ENCODE results near the gene CERS2.

CERS2 gene, protein sequence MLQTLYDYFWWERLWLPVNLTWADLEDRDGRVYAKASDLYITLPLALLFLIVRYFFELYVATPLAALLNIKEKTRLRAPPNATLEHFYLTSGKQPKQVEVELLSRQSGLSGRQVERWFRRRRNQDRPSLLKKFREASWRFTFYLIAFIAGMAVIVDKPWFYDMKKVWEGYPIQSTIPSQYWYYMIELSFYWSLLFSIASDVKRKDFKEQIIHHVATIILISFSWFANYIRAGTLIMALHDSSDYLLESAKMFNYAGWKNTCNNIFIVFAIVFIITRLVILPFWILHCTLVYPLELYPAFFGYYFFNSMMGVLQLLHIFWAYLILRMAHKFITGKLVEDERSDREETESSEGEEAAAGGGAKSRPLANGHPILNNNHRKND

GRCh38 chr1:150974580-150975478 lies at the start of gene CERS2:
Gene CERS2 (minus strand): TSS chr1:150974835. CDS start chr1:150969090, 5,745 bp downstream.
- TF ChIP-seq, protein P1, sequence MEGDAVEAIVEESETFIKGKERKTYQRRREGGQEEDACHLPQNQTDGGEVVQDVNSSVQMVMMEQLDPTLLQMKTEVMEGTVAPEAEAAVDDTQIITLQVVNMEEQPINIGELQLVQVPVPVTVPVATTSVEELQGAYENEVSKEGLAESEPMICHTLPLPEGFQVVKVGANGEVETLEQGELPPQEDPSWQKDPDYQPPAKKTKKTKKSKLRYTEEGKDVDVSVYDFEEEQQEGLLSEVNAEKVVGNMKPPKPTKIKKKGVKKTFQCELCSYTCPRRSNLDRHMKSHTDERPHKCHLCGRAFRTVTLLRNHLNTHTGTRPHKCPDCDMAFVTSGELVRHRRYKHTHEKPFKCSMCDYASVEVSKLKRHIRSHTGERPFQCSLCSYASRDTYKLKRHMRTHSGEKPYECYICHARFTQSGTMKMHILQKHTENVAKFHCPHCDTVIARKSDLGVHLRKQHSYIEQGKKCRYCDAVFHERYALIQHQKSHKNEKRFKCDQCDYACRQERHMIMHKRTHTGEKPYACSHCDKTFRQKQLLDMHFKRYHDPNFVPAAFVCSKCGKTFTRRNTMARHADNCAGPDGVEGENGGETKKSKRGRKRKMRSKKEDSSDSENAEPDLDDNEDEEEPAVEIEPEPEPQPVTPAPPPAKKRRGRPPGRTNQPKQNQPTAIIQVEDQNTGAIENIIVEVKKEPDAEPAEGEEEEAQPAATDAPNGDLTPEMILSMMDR (IDR thresholded peaks at IDR 0.05; ENCODE audit: extremely low read depth, missing control alignments) = no peak
- DNase-seq (ENCODE audit: low spot score) = peak; percentile 92

GRCh38 chr1:151013518-151013917 lies 38.9 kb upstream of the CERS2 start:
- TF ChIP-seq, protein P1 (IDR thresholded peaks at IDR 0.05; ENCODE audit: extremely low read depth, missing control alignments) = no peak
- DNase-seq (ENCODE audit: low spot score) = no peak

- no peak for DNase-seq (ENCODE audit: low spot score)
- TF ChIP-seq, protein P1 (IDR thresholded peaks at IDR 0.05; ENCODE audit: extremely low read depth, missing control alignments) = no peak
These were observed 38.2 kb upstream of the CERS2 start for GRCh38 chr1:151012684-151013471.

DNA sequence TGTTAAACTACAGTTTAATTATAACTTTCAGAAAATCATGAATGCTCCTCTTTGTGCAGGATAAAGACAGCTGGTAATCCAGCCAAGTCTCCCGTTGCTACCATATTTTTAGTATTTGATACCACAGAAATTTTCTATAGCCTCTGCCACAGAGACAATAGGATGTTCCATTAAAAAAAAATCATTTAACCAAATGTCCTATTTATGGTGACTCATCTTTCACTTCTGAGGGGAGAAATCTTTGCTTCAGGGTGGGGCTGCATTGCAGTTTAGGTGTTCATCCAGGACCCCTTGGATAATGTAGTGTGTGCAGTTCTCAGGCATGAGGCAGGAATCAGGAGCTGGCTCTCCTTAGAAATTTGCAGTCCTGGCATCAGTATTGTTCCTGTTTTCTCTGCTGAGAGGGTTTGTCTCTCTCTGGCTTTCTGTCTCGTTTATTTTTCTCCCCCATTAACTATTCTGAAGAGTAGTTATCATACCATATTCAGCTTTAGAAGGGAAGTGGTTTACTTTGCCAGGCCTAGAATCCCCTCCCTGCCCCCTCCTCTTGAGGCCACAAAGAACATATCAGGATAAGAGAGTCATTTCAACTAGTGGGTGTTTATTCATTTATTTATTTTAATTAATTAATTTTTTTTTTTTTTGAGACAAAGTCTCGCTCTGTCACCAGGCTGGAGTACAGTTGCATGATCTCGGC lies 36.7 kb upstream of the CERS2 start:
- no peak for DNase-seq (ENCODE audit: low spot score)
- TF ChIP-seq, protein P1 (IDR thresholded peaks at IDR 0.05; ENCODE audit: extremely low read depth, missing control alignments) = no peak

- DNase-seq (ENCODE audit: low spot score) = no peak
- TF ChIP-seq, protein P1 (IDR thresholded peaks at IDR 0.05; ENCODE audit: extremely low read depth, missing control alignments) = no peak
These were observed 35.7 kb upstream of the CERS2 start for GRCh38 chr1:151010346-151010726.

DNA sequence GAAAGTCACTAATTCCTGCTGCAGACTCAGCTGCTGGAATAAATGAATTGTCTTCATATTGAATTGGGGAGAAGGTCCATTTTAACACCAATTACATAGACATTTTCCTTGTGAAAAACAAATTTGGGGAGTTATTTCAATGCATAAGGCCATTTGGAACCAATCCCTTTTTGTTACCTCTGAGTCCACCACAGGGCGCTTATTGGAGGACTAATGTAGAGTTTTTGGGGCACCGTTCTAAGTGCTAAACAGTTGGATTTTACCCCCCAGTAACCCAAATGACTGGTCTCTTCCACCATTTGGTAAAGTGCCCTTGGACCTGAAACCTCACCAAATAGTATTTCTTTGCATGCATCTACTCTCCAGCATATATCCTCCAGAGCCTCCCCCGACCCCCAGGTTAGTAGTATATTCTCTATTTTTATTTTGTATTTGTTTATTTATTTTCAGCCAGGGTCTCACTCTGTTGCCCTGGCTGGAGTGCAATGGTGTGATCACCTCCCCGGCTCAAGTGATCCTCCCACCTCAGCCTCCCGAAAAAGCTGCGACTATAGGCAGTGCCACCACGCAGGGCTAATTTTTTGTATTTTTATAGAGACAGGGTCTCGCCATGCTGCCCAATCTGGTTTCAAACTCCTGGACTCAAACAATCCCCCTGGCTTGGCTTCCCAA lies 35.2 kb upstream of the CERS2 start:
- no peak for DNase-seq (ENCODE audit: low spot score)
- TF ChIP-seq, protein P1 (IDR thresholded peaks at IDR 0.05; ENCODE audit: extremely low read depth, missing control alignments) = no peak

Measured in GM20000 (cell line).